HG03045 (cell line): ENCODE results near the gene GBX1.

ENCODE experiments used
- ATAC-seq: cut with Tn5 transposase; IDR thresholded peaks from one replicate; pipeline ENCODE4 v1.9.1; 2021; ENCODE audit warnings: mild to moderate bottlenecking, moderate library complexity; ENCODE audit not compliant: unreplicated experiment

GBX1 gene

GRCh38 chr7:151141311-151141854 is 26.1 kb downstream of the GBX1 start:
- no peak for ATAC-seq

DNA sequence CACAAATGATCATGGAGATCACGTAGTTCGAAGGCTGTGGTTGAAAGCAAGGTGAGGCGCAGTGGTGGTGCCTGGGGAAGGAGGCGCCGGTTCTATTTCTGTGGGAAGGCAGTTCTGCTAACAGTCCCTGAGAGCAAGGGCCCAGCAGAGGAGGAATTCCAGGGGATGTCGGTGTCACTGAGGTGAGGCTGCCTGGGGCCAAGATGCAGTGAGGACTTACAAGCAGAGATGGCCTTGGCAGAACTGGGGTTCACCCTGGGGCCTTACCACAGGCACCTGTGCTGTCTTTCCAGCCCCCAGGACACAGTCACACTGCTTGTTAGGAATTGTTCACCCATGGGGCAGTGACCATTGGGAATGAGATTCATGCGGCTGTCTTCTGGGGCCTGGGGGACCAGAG is 26.7 kb downstream of the GBX1 start:
- ATAC-seq: no peak

GRCh38 chr7:151139791-151140190 is 27.7 kb downstream of the GBX1 start:
- no peak for ATAC-seq

- ATAC-seq: no peak
Observed at GRCh38 chr7:151139071-151139790, 28.3 kb downstream of the GBX1 start.

GRCh38 chr7:151138153-151138851 is 29.2 kb downstream of the GBX1 start:
- ATAC-seq: no peak

DNA sequence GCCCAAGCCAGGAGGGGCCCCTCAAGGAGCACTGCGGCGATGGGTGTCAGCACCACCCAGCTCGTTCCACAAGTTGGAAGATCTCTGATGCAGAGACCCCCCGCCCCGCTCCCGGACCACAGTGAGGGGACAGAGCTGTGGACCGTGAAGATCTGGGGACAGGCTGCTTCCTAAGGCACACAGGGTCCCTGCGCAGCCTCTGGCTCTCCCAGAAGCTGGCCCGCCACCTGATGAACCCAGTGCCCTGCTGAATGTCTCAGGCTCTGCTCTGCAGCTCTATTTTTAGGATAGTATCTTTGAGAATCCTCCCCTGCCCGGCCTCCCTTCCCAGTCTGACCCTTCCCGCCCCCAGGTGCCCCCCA is 29.7 kb downstream of the GBX1 start:
- ATAC-seq: no peak

- ATAC-seq: no peak
Observed at GRCh38 chr7:151137076-151137675, 30.3 kb downstream of the GBX1 start.

- no peak for ATAC-seq
Observed at GRCh38 chr7:151135866-151136843, 31.3 kb downstream of the GBX1 start.

DNA sequence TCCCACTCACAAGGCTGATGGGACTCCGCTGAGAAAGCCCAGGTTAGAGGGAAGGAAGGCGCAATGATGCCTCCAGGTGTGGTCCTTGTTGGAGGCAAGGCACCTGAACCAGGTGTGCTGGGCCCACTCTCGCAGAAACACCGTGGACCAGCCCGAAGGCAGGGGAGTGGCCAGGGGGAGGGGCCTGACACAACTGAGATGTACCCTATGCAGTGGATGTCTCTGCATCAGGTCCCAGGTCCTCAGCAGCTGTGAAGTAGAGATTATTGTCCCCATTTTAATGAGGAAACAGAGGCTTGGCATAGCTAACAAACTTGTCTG is 32.0 kb downstream of the GBX1 start:
- ATAC-seq: no peak

DNA sequence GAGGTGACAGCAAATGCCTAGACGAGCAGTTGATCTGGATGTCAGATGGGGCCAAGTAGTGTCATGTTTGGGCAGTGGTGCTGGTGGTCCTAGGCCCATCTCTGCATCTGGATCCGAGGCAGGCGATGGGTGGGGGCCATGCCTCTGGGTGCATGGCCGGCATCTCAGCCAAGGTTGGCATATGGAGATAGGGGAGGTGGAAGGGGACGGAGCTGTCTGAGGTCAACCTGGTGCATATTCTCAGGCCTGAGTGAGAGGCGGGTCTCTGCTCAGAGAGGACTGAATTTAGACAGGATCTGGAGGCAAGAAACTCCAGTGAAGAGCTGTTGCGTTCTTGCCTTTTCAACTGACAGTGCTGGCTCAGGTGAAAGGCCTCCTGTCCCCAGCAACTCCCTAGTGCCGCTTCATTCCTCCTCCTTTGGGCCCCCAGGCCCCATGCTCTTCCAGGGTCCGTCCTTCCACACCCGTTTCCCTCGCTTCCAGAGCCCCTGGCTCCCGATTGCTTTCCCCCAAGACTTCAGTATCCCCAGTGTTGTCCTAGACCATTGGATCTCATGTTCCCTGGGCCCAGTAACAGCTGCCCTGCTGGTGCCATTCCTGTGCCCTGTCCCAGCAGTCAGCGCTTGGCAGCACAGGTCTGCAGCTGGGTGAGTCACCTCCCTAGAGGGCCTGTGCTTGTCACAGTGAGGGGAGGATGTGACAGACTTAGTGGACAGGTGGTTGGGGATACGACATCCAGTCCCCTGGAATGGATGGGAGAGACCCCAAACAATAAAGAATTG is 32.6 kb downstream of the GBX1 start:
- ATAC-seq: no peak

- ATAC-seq: no peak
Observed at GRCh38 chr7:151133986-151134742, 33.3 kb downstream of the GBX1 start.

DNA sequence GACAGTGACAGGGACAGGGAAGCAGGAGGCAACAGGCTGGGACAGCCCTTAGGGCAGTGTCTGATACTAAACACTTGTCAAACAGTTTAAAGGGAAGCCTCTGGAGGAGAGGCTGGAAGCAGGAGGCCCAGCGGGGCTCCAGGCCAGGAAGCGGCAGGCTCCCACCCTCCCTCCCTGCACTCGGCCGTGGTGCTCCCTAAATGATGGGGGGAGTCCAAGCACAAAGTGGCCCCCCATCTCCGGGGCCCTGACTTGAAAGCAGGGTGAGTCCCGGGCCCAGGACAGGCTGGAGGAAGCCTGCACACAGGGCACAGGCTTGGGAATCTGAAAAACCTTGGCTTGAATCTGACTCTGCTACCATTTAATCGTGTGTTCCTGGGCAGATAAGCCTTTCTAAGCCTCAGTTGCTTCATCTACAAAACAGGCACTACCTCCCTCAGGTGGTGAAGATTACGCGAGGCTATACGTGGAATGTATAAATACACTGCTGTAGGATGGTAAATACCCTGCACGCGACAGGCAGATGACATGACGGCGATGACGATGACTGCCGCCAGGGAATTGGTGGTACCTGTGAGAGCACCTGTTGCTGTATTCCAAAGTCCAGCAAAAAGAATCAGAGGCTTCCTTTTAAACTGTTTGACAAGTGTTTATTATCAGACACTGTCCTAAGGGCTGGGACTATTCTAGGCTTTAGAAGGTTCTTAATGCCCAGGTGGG is 34.1 kb downstream of the GBX1 start:
- ATAC-seq: no peak

- no peak for ATAC-seq
Observed at GRCh38 chr7:151132461-151133205, 34.9 kb downstream of the GBX1 start.

DNA sequence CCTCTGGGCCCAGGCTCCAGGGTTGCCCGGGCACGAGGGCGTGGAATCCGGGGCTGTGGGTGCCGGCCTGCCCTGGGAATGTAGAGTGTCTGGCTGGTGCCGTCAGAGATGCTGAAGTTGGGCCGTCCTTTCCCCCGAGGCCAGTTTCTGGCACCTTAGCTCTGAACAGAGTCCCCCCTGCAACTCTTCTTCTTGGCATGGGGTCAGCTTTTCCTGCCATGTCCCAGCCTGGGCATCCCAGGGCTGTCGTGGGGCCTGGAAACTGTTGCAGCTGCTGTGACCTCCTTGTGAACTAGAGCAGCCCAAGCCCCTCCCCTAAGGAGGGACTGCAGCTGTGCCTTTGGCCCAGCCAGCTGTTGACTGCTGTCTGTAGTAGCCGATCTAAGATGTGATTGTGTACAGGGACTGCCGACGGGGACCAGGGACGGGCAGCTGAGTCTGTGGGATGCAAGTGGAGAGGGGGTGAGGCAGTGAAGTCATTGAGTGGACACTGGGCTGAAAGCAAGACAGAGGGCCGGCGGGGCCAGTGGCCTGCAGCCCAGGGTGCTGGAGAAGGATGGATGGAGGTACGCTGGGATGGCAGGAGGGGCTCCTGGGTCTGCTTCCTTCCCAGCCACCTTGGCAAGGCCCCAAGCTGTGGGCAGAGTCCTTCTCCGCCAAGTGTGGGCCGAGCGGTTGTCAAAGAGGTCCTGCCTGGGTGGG is 35.8 kb downstream of the GBX1 start:
- no peak for ATAC-seq

GRCh38 chr7:151131224-151131591 is 36.3 kb downstream of the GBX1 start:
- no peak for ATAC-seq

- ATAC-seq: no peak
Observed at GRCh38 chr7:151130741-151131157, 36.7 kb downstream of the GBX1 start.

DNA sequence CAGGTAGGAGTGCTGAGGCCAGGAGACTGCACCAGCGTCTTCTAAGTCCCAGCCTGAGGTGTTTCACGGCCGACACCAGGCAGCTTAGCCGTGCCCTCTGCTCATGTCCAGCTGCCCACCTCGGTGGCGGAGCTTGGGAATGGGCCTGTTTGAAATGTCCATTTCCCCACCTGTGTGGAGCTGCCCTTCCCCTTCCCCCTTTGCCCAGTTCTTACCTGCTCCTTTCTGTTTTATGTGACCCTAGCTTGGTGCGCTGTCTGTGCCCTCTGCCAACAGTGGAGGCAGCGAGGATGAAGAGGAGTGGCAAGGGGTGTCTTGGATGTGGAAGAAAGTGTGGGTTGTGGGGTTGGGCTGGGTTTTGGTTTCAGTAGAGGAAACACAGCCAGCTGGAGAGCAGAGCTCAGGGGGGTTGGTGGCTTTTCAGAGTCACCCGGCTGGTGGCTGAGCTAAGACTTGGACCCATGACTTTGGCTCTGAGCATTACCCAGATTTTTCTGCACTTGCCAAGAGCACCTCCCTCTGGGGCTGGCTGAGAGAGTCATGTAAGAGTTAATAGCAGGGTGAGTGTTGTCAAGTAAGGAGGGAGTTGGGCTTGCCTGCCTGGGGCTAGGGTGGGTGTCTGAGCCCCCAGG is 37.4 kb downstream of the GBX1 start:
- no peak for ATAC-seq
